IMR-90 (cell line): ENCODE data around the gene CBL. TPM values are rescaled to one million over a fixed set of nuclear protein-coding genes. Genes with fewer than 3 reads are reported as not detected.

Experiments
- ATAC-seq: fragments of 200-7000 bp; cut with Tn5 transposase; 2 replicates; pipeline ENCODE4 v1.9.1; 2020; ENCODE audit warnings: low read depth, mild to moderate bottlenecking, moderate library complexity
- BruUV-seq: library from RNA; stranded (reverse); fragments of 400-500 nt; replicated peaks from 2 replicates; lab custom pipeline; 2021; lab: Mats Ljungman, UMichigan
- CTCF ChIA-PET: fragments of 300-600 bp; formaldehyde crosslinking; extraction: SDS; loops from one replicate; lab custom pipeline; 2021; ENCODE audit warnings: antibody characterized with exemption; lab: Yijun Ruan, JAX
- POLR2A ChIA-PET: fragments of 300-600 bp; sonication (Branson Sonifier 250); formaldehyde crosslinking; loops from one replicate; lab custom pipeline; 2022; ENCODE audit warnings: antibody characterized with exemption; ENCODE audit not compliant: unreplicated experiment; lab: Charles Lee
- DNase-seq: peaks from one replicate; pipeline ENCODE4 v3.0.0; 2013
- H2AFZ ChIP-seq: replicated peaks from 2 replicates; pipeline ENCODE3; 2013; ENCODE audit warnings: low read length, mild to moderate bottlenecking; ENCODE audit not compliant: poor library complexity
- H2AK5ac ChIP-seq: 2 replicates; pipeline ENCODE4 v1.6.1; 2013; ENCODE audit warnings: low read depth, low read length, inconsistent platforms
- H2AK9ac ChIP-seq: replicated peaks from 2 replicates; pipeline ENCODE3; 2013; ENCODE audit warnings: mild to moderate bottlenecking, low read depth, low read length, moderate library complexity; ENCODE audit not compliant: poor library complexity
- H2BK120ac ChIP-seq: 2 replicates; pipeline ENCODE4 v1.6.1; 2013; ENCODE audit warnings: low read depth, low read length, inconsistent platforms
- H2BK15ac ChIP-seq: 3 replicates; pipeline ENCODE4 v1.6.1; 2013; ENCODE audit warnings: low read depth, low read length, inconsistent platforms
- H2BK20ac ChIP-seq: 2 replicates; pipeline ENCODE4 v1.6.1; 2013; ENCODE audit warnings: low read depth, mild to moderate bottlenecking, inconsistent platforms, low read length, moderate library complexity
- H2BK5ac ChIP-seq: 2 replicates; pipeline ENCODE4 v1.6.1; 2013; ENCODE audit warnings: mild to moderate bottlenecking, low read depth, low read length, inconsistent platforms; ENCODE audit not compliant: poor library complexity, severe bottlenecking
- H3K14ac ChIP-seq: replicated peaks from 2 replicates; pipeline ENCODE4 v1.6.1; 2013; ENCODE audit warnings: low read depth, low read length, inconsistent platforms
- H3K18ac ChIP-seq: 2 replicates; pipeline ENCODE4 v1.6.1; 2013; ENCODE audit warnings: low read depth, low read length, control low read depth
- H3K23ac ChIP-seq: 2 replicates; pipeline ENCODE4 v1.6.1; 2013; ENCODE audit warnings: low read depth, low read length, inconsistent platforms
- H3K27ac ChIP-seq: 2 replicates; pipeline ENCODE4 v1.5.1; 2013; ENCODE audit warnings: mild to moderate bottlenecking, control low read depth, low read length; ENCODE audit not compliant: insufficient read depth
- H3K27me3 ChIP-seq: 2 replicates; pipeline ENCODE4 v1.6.1; 2013; ENCODE audit warnings: low read length; ENCODE audit not compliant: control insufficient read depth, insufficient read depth
- H3K36me3 ChIP-seq: 2 replicates; pipeline ENCODE4 v1.6.1; 2013; ENCODE audit warnings: low read length, mixed read lengths; ENCODE audit not compliant: control insufficient read depth, insufficient read depth
- H3K4ac ChIP-seq: 2 replicates; pipeline ENCODE4 v1.6.1; 2013; ENCODE audit warnings: low read depth, low read length, inconsistent platforms
- H3K4me1 ChIP-seq: 2 replicates; pipeline ENCODE4 v1.6.1; 2013; ENCODE audit warnings: low read length, mixed read lengths; ENCODE audit not compliant: control insufficient read depth, insufficient read depth
- H3K4me2 ChIP-seq: 2 replicates; pipeline ENCODE4 v1.6.1; 2013; ENCODE audit warnings: low read depth, mild to moderate bottlenecking, control low read depth, low read length, moderate library complexity
- H3K4me3 ChIP-seq: 2 replicates; pipeline ENCODE4 v1.5.1; 2013; ENCODE audit warnings: low read depth, mild to moderate bottlenecking, control low read depth, low read length, moderate library complexity; ENCODE audit not compliant: insufficient read depth
- H3K56ac ChIP-seq: 2 replicates; pipeline ENCODE4 v1.6.1; 2013; ENCODE audit warnings: low read length, inconsistent platforms; ENCODE audit not compliant: insufficient read depth; ENCODE audit errors: extremely low read depth
- H3K79me1 ChIP-seq, 2 experiments: 2 replicates each; pipeline ENCODE4 v1.6.1; 2013; ENCODE audit warnings: low read length in 2 of 2, inconsistent platforms in 1 of 2, low read depth in 1 of 2
- H3K9ac ChIP-seq: 2 replicates; pipeline ENCODE4 v1.6.1; 2013; ENCODE audit warnings: low read depth, low read length, control low read depth
- H3K9me1 ChIP-seq: 2 replicates; pipeline ENCODE4 v1.6.1; 2013; ENCODE audit warnings: low read length, inconsistent platforms; ENCODE audit not compliant: insufficient read depth
- H3K9me3 ChIP-seq: 2 replicates; pipeline ENCODE4 v1.6.1; 2013; ENCODE audit warnings: low read length; ENCODE audit not compliant: control insufficient read depth, insufficient read depth
- H4K20me1 ChIP-seq: 2 replicates; pipeline ENCODE4 v1.6.1; 2013; ENCODE audit warnings: low read length, inconsistent platforms; ENCODE audit not compliant: insufficient read depth
- H4K5ac ChIP-seq: 2 replicates; pipeline ENCODE4 v1.6.1; 2013; ENCODE audit warnings: mild to moderate bottlenecking, low read depth, low read length, control low read depth
- H4K8ac ChIP-seq, 2 experiments: 2 replicates each; pipeline ENCODE4 v1.6.1; 2013; ENCODE audit warnings: low read depth in 2 of 2, low read length in 2 of 2, control low read depth in 1 of 2, inconsistent platforms in 1 of 2
- H4K91ac ChIP-seq: 2 replicates; pipeline ENCODE4 v1.6.1; 2013; ENCODE audit warnings: low read depth, low read length, inconsistent platforms; ENCODE audit not compliant: insufficient read depth
- CHD1 ChIP-seq: IDR thresholded peaks from 2 replicates; pipeline ENCODE4 v1.6.1; 2012; ENCODE audit warnings: low read depth, low read length, improper control_type of control experiment
- MAZ ChIP-seq: IDR thresholded peaks from 2 replicates; pipeline ENCODE4 v1.6.1; 2012; ENCODE audit warnings: low read depth, mild to moderate bottlenecking, low read length, improper control_type of control experiment, moderate library complexity, borderline replicate concordance
- MXI1 ChIP-seq: IDR thresholded peaks from 2 replicates; pipeline ENCODE4 v1.6.1; 2012; ENCODE audit warnings: low read depth, mild to moderate bottlenecking, low read length, moderate library complexity, borderline replicate concordance
- NFE2L2 ChIP-seq: fragments of 150-350 bp; IDR thresholded peaks from 2 replicates; pipeline ENCODE4 v1.6.1; 2016; ENCODE audit warnings: low read depth, mild to moderate bottlenecking, low read length
- POLR2A ChIP-seq: IDR thresholded peaks from 2 replicates; pipeline ENCODE4 v1.6.1; 2012; ENCODE audit warnings: mild to moderate bottlenecking, low read depth, low read length
- RAD21 ChIP-seq: IDR thresholded peaks from 2 replicates; pipeline ENCODE4 v1.6.1; 2012; ENCODE audit warnings: low read length, improper control_type of control experiment
- RCOR1 ChIP-seq: IDR thresholded peaks from 2 replicates; pipeline ENCODE4 v1.6.1; 2012; ENCODE audit warnings: mild to moderate bottlenecking, low read length, improper control_type of control experiment; ENCODE audit not compliant: insufficient replicate concordance
- RFX5 ChIP-seq: IDR thresholded peaks from 2 replicates; pipeline ENCODE4 v1.8.0; 2012; ENCODE audit warnings: low read depth, mild to moderate bottlenecking, low read length, moderate library complexity
- SMC3 ChIP-seq: fragments of 150-350 bp; IDR thresholded peaks from 2 replicates; pipeline ENCODE4 v1.6.1; 2016; ENCODE audit warnings: low read depth, mild to moderate bottlenecking, antibody characterized with exemption, low read length, moderate library complexity
- WGBS, 2 experiments: methylation state at CpG; one replicate each; pipeline versions ENCODE4 v1.1.5 to v1.1.7; 2013; ENCODE audit warnings: missing lambda C conversion rate in 2 of 2; ENCODE audit not compliant: insufficient read length in 1 of 2; ENCODE audit errors: extremely low coverage in 2 of 2; 5-methylcytosine and 5-hydroxymethylcytosine counted together
- dilution Hi-C: fragments of 300-500 bp; cut with HindIII; formaldehyde crosslinking; loops from one replicate; pipeline ENCODE4 v1.14.3; 2018; ENCODE audit warnings: low sequenced_read_pairs; ENCODE audit not compliant: unreplicated experiment
- in situ Hi-C: fragments of 300-500 bp; cut with MboI; formaldehyde crosslinking; loops from 3 replicates; pipeline ENCODE4 v1.14.3; 2019; ENCODE audit warnings: low sequenced_read_pairs, inconsistent platforms, mixed read lengths
- intact Hi-C: fragments of 100-400 bp; cut with micrococcal nuclease; formaldehyde crosslinking; loops from 2 replicates; pipeline ENCODE4 v1.10.0; 2022
- polyA plus RNA-seq, 3 experiments: library from polyadenylated mRNA; depleted of rRNA; stranded (reverse); fragments of >200 nt; gene quantifications; 2 replicates each; pipeline ENCODE4 v1.2.3, GENCODE V29; 2012; ENCODE audit warnings: low replicate concordance in 1 of 3
- total RNA-seq: library from RNA; depleted of rRNA; stranded (reverse); fragments of >200 nt; gene quantifications from 2 replicates; pipeline ENCODE4 v1.2.3, GENCODE V29; 2012
- TF ChIP-seq, protein P1 (sequence below): fragments of 150-350 bp; IDR thresholded peaks from 2 replicates; pipeline ENCODE4 v1.6.1; 2017; ENCODE audit warnings: mild to moderate bottlenecking, antibody characterized with exemption, low read length, low read depth
- TF ChIP-seq, protein P2 (sequence below): conservative IDR thresholded peaks from 2 replicates; pipeline ENCODE4 v1.5.1; 2012; ENCODE audit warnings: mild to moderate bottlenecking, low read depth, low read length, improper control_type of control experiment
- TF ChIP-seq, protein P3 (sequence below): fragments of 150-350 bp; IDR thresholded peaks from 2 replicates; pipeline ENCODE4 v1.6.1; 2016; ENCODE audit warnings: low read depth, mild to moderate bottlenecking, low read length, moderate library complexity, borderline replicate concordance

CBL gene
- total and polyA plus RNA-seq, 2 of the 4 experiments (the other 2 are of a cell fraction): 6.1 to 11.8 TPM

DNA sequence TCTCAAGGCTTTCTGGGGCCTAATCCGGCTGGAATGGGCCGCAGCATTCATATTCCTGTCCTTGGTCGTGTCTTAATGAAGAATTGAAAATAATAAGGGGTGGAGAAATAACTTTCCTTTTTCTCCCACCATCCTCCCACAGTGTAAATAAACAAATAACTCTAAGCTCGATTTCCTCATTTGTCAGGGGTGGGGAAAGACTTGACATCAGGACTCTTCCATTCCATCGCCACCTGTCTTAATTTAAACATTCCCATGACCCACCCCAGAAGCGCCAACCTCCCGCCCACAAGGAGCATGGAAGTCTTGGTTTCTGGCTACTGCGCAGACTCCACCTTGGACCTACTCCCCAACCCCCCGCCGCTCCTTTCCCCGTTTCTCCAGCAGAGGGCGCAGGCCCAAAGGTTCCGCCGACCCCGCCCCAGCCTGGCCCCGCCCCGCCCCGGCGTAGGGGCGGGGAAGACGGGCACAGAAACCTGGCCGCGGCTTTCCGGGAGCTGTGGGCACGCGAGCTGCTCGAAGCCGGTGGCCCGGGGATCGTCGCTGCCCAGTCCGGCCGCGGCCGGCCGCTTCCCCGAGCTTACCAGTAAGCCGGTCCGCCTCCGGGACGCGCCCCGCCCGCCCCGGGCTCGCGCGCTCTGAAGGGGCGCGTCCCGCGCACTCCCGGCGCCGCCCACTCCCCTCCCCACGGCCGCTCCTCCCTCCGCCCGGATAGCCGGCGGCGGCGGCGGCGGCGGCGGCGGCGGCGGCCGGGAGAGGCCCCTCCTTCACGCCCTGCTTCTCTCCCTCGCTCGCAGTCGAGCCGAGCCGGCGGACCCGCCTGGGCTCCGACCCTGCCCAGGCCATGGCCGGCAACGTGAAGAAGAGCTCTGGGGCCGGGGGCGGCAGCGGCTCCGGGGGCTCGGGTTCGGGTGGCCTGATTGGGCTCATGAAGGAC, at the start of gene CBL (continued):
- TF ChIP-seq MXI1 (peak; percentile 60; the same call in 1 of the 2 replicates), NFE2L2 (no peak), RFX5 (no peak)
- TF ChIP-seq, protein P1, sequence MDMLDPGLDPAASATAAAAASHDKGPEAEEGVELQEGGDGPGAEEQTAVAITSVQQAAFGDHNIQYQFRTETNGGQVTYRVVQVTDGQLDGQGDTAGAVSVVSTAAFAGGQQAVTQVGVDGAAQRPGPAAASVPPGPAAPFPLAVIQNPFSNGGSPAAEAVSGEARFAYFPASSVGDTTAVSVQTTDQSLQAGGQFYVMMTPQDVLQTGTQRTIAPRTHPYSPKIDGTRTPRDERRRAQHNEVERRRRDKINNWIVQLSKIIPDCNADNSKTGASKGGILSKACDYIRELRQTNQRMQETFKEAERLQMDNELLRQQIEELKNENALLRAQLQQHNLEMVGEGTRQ: no peak

DNA sequence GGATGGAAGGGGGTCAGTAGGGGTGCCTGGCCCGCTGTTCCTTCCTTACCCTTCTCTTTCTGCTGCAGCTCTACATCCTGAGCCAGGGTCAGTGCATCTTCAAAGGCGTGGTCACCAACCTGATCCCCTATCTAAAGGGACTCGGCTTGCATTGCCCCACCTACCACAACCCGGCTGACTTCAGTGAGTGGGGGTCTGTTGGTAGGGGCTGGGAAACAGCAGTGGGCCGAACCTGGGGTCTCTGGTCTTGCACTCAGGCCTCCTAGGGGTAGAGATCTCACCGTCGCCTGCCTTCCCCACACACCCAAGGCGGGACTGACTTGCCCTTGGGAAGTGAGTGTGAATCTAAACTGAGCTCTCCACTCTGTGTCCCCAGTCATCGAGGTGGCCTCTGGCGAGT, 49.6 kb upstream of the CBL start:
- DNase-seq (no peak), ATAC-seq (no peak)
- Histone ChIP-seq H3K4me1 (no peaks in the 10 kb centered on the region), H3K4ac (no peak overlapping the region), H3K79me1 (no peaks in the 10 kb centered on the region), H3K56ac (no peak overlapping the region), H4K91ac (no peak overlapping the region), H3K36me3 (no peaks in the 10 kb centered on the region), H2AK5ac (no peak overlapping the region), H3K14ac (no peak overlapping the region), H4K8ac (no peak overlapping the region), H2BK5ac (no peak overlapping the region), H4K5ac (no peak overlapping the region), H3K4me3 (no peak overlapping the region), H2BK15ac (no peak overlapping the region), H3K23ac (no peak overlapping the region), H3K4me2 (no peak overlapping the region), H3K27ac (no peak overlapping the region), H3K9me1 (no peaks in the 10 kb centered on the region), H2BK20ac (no peak overlapping the region), H3K9ac (no peak overlapping the region), H4K20me1 (no peaks in the 10 kb centered on the region), H2AFZ (no peak overlapping the region), H2BK120ac (no peak overlapping the region), H3K18ac (no peak overlapping the region), H3K27me3 (peaks cover 39% of the 10 kb centered on the region), H2AK9ac (no peak overlapping the region), H3K9me3 (no peaks in the 10 kb centered on the region)
- WGBS, 2 experiments: no CpG with 5 or more reads among the region's 10 CpGs
- intact Hi-C loops: no loop called here
- in situ Hi-C loops: no loop called here
- POLR2A ChIA-PET: no interaction called here
- dilution Hi-C loops: no loop called here
- CTCF ChIA-PET: no interaction called here
- BruUV-seq: no TSS peak
- TF ChIP-seq, protein P2, sequence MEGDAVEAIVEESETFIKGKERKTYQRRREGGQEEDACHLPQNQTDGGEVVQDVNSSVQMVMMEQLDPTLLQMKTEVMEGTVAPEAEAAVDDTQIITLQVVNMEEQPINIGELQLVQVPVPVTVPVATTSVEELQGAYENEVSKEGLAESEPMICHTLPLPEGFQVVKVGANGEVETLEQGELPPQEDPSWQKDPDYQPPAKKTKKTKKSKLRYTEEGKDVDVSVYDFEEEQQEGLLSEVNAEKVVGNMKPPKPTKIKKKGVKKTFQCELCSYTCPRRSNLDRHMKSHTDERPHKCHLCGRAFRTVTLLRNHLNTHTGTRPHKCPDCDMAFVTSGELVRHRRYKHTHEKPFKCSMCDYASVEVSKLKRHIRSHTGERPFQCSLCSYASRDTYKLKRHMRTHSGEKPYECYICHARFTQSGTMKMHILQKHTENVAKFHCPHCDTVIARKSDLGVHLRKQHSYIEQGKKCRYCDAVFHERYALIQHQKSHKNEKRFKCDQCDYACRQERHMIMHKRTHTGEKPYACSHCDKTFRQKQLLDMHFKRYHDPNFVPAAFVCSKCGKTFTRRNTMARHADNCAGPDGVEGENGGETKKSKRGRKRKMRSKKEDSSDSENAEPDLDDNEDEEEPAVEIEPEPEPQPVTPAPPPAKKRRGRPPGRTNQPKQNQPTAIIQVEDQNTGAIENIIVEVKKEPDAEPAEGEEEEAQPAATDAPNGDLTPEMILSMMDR: no peak
- TF ChIP-seq POLR2A (no peak), SMC3 (no peak), RFX5 (no peak), RCOR1 (no peak), MAZ (no peak), CHD1 (no peak), MXI1 (no peak), RAD21 (no peak)
- TF ChIP-seq, protein P3, sequence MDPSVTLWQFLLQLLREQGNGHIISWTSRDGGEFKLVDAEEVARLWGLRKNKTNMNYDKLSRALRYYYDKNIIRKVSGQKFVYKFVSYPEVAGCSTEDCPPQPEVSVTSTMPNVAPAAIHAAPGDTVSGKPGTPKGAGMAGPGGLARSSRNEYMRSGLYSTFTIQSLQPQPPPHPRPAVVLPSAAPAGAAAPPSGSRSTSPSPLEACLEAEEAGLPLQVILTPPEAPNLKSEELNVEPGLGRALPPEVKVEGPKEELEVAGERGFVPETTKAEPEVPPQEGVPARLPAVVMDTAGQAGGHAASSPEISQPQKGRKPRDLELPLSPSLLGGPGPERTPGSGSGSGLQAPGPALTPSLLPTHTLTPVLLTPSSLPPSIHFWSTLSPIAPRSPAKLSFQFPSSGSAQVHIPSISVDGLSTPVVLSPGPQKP: no peak
